ENCODE results near the gene SLC13A5.

DNA sequence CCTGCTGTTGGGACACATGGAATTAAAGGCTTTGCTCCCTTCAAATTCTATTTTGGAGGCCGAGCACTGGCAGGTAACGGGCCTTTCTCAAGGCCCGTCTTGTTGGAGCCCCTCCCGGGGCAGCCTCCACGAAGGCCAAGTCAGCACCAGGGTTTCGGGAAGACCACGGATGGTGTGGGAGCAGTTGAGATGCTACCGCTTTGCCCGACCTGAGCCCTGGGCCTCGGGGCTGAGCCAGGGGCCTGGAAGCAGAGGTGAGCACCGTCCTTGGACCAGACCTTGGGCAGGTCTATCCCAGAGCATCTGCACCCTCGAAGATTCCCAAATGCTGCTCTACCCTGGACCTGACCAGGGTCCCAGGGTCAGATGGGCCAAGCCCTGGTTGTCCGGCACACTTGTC, 38.6 kb downstream of the SLC13A5 start:
- TF ChIP-seq, protein P1, sequence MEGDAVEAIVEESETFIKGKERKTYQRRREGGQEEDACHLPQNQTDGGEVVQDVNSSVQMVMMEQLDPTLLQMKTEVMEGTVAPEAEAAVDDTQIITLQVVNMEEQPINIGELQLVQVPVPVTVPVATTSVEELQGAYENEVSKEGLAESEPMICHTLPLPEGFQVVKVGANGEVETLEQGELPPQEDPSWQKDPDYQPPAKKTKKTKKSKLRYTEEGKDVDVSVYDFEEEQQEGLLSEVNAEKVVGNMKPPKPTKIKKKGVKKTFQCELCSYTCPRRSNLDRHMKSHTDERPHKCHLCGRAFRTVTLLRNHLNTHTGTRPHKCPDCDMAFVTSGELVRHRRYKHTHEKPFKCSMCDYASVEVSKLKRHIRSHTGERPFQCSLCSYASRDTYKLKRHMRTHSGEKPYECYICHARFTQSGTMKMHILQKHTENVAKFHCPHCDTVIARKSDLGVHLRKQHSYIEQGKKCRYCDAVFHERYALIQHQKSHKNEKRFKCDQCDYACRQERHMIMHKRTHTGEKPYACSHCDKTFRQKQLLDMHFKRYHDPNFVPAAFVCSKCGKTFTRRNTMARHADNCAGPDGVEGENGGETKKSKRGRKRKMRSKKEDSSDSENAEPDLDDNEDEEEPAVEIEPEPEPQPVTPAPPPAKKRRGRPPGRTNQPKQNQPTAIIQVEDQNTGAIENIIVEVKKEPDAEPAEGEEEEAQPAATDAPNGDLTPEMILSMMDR (IDR thresholded peaks at IDR 0.05; ENCODE audit: low read depth, low read length, missing input control): no peak
- TF ChIP-seq RAD21 (IDR thresholded peaks at IDR 0.05): no peak
- TF ChIP-seq, protein P2, sequence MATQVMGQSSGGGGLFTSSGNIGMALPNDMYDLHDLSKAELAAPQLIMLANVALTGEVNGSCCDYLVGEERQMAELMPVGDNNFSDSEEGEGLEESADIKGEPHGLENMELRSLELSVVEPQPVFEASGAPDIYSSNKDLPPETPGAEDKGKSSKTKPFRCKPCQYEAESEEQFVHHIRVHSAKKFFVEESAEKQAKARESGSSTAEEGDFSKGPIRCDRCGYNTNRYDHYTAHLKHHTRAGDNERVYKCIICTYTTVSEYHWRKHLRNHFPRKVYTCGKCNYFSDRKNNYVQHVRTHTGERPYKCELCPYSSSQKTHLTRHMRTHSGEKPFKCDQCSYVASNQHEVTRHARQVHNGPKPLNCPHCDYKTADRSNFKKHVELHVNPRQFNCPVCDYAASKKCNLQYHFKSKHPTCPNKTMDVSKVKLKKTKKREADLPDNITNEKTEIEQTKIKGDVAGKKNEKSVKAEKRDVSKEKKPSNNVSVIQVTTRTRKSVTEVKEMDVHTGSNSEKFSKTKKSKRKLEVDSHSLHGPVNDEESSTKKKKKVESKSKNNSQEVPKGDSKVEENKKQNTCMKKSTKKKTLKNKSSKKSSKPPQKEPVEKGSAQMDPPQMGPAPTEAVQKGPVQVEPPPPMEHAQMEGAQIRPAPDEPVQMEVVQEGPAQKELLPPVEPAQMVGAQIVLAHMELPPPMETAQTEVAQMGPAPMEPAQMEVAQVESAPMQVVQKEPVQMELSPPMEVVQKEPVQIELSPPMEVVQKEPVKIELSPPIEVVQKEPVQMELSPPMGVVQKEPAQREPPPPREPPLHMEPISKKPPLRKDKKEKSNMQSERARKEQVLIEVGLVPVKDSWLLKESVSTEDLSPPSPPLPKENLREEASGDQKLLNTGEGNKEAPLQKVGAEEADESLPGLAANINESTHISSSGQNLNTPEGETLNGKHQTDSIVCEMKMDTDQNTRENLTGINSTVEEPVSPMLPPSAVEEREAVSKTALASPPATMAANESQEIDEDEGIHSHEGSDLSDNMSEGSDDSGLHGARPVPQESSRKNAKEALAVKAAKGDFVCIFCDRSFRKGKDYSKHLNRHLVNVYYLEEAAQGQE (IDR thresholded peaks at IDR 0.05): no peak
- TF ChIP-seq, protein P3, sequence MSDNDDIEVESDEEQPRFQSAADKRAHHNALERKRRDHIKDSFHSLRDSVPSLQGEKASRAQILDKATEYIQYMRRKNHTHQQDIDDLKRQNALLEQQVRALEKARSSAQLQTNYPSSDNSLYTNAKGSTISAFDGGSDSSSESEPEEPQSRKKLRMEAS (IDR thresholded peaks at IDR 0.05): no peak
- no peak for TF ChIP-seq EGR1 (IDR thresholded peaks at IDR 0.05; ENCODE audit: low read depth in 2 of 2)
- TF ChIP-seq YY1 (IDR thresholded peaks at IDR 0.05): no peak
- no peak for TF ChIP-seq FOXA2 (IDR thresholded peaks at IDR 0.05)
- TF ChIP-seq, protein P4, sequence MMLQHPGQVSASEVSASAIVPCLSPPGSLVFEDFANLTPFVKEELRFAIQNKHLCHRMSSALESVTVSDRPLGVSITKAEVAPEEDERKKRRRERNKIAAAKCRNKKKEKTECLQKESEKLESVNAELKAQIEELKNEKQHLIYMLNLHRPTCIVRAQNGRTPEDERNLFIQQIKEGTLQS (IDR thresholded peaks at IDR 0.05): no peak
- TF ChIP-seq HNF4A (conservative IDR thresholded peaks at IDR 0.05): no peak

Data from liver (tissue), 3 donors.